HepG2 (cell line): ENCODE measurements around the gene SLC2A4. TPM values are rescaled to one million over a fixed set of nuclear protein-coding genes. Genes with fewer than 3 reads are reported as not detected.
A peak's percentile ranks its signal among the peaks of the same experiment; 100 is the strongest.

ENCODE experiments used
- ATAC-seq: fragments of 200-7000 bp; cut with Tn5 transposase; 3 replicates; pipeline ENCODE4 v1.9.1; 2020; ENCODE audit warnings: mild to moderate bottlenecking, moderate library complexity
- Bru-seq: library from RNA; stranded (reverse); fragments of 400-500 nt; gene quantifications from one replicate; lab custom pipeline; 2021; lab: Mats Ljungman, UMichigan
- BruChase-seq, 2 experiments: library from RNA; stranded (reverse); fragments of 400-500 nt; gene quantifications; one replicate each; lab custom pipeline; 2021; lab: Mats Ljungman, UMichigan
- BruUV-seq: library from RNA; stranded (reverse); fragments of 400-500 nt; replicated peaks from 2 replicates; lab custom pipeline; 2021; lab: Mats Ljungman, UMichigan
- CTCF ChIA-PET: fragments of 300-600 bp; formaldehyde crosslinking; extraction: SDS; loops from one replicate; lab custom pipeline; 2021; ENCODE audit warnings: low total read pairs, inconsistent platforms, low intra/inter-chr PET ratio; lab: Yijun Ruan, JAX
- POLR2A ChIA-PET: fragments of 350-600 bp; sonication (Branson Sonifier 250); formaldehyde crosslinking; loops from one replicate; lab custom pipeline; 2020; ENCODE audit warnings: antibody characterized with exemption, inconsistent platforms; lab: Yijun Ruan, JAX
- DNase-seq: peaks from one replicate; pipeline ENCODE4 v3.0.0-alpha.2; 2015; ENCODE audit warnings: low spot score
- FAIRE-seq: peaks from 3 replicates; lab custom pipeline; 2011; peaks lifted over from hg19 to GRCh38; lab: Jason Lieb, UNC
- H2AFZ ChIP-seq: one replicate; pipeline ENCODE4 v1.6.1; 2011; ENCODE audit warnings: low read length, inconsistent platforms
- H3K27ac ChIP-seq: fragments of 300-600 bp; 3 replicates; pipeline ENCODE4 v1.8.0; 2011; ENCODE audit warnings: mixed run types, mild to moderate bottlenecking, mixed read lengths, low read length, inconsistent platforms; ENCODE audit not compliant: insufficient read depth; ENCODE audit errors: extremely low read length
- H3K27me3 ChIP-seq, 2 experiments: fragments of 200-600 bp in 1 of 2; 2 replicates in 1 of 2; 3 replicates in 1 of 2; pipeline versions ENCODE4 v1.6.0 to v1.8.0; 2011; ENCODE audit warnings: low read length in 2 of 2, mild to moderate bottlenecking in 2 of 2, moderate library complexity in 2 of 2, inconsistent platforms in 1 of 2; ENCODE audit not compliant: insufficient read depth in 2 of 2, control insufficient read depth in 1 of 2
- H3K36me3 ChIP-seq, 2 experiments: fragments of 200-600 bp in 1 of 2; replicated peaks in 1 of 2; 2 replicates in 1 of 2; 3 replicates in 1 of 2; pipeline versions ENCODE4 v1.5.1 to v1.8.0; 2011; ENCODE audit warnings: low read length in 2 of 2, inconsistent platforms in 1 of 2; ENCODE audit not compliant: insufficient read depth in 2 of 2, control insufficient read depth in 1 of 2
- H3K4me1 ChIP-seq: 2 replicates; pipeline ENCODE4 v1.5.1; 2012; ENCODE audit warnings: low read length, inconsistent platforms; ENCODE audit not compliant: insufficient read depth
- H3K4me2 ChIP-seq: 2 replicates; pipeline ENCODE4 v1.6.0; 2011; ENCODE audit warnings: low read depth, low read length, inconsistent platforms
- H3K4me3 ChIP-seq, 3 experiments: fragments of 200-600 bp in 1 of 3; sonication (generic), shearing (Covaris generic) in 1 of 3; replicated peaks in 1 of 3; 2 replicates each; pipeline ENCODE4 v1.5.1; 2011 to 2016; ENCODE audit warnings: low read length in 3 of 3, inconsistent platforms in 2 of 3, low read depth in 2 of 3, mild to moderate bottlenecking in 2 of 3, control low read depth in 1 of 3, mixed read lengths in 1 of 3; ENCODE audit not compliant: insufficient read depth in 1 of 3
- H3K79me2 ChIP-seq: one replicate; pipeline ENCODE4 v1.6.1; 2011; ENCODE audit warnings: low read length, inconsistent platforms; ENCODE audit not compliant: insufficient read depth
- H3K9ac ChIP-seq: 2 replicates; pipeline ENCODE4 v1.6.0; 2011; ENCODE audit warnings: mild to moderate bottlenecking, low read depth, low read length, inconsistent platforms; ENCODE audit not compliant: insufficient read depth
- H3K9me3 ChIP-seq: 2 replicates; pipeline ENCODE4 v1.5.1; 2012; ENCODE audit warnings: mild to moderate bottlenecking, low read length
- H4K20me1 ChIP-seq: 2 replicates; pipeline ENCODE4 v1.6.0; 2011; ENCODE audit warnings: inconsistent platforms, mild to moderate bottlenecking, low read length, moderate library complexity; ENCODE audit not compliant: insufficient read depth
- HOXA5 ChIP-seq: sonication (generic); formaldehyde crosslinking; IDR thresholded peaks from 2 replicates; pipeline ENCODE4 v1.4.0; 2020; ENCODE audit warnings: missing genetic modification reagents
- KDM5B ChIP-seq: sonication (generic); formaldehyde crosslinking; IDR thresholded peaks from 2 replicates; pipeline ENCODE4 v1.4.0; 2020; ENCODE audit warnings: missing genetic modification reagents, mild to moderate bottlenecking, borderline replicate concordance
- MYC ChIP-seq: sonication (generic); formaldehyde crosslinking; IDR thresholded peaks from 2 replicates; pipeline ENCODE4 v1.9.0; 2021; ENCODE audit warnings: missing genetic modification reagents, borderline replicate concordance
- PHF21A ChIP-seq: sonication (generic); formaldehyde crosslinking; IDR thresholded peaks from 2 replicates; pipeline ENCODE4 v1.5.0; 2020; ENCODE audit warnings: mild to moderate bottlenecking, missing genetic modification reagents
- RFXANK ChIP-seq: IDR thresholded peaks from 2 replicates; pipeline ENCODE4 v1.6.1; 2016
- SAP130 ChIP-seq: IDR thresholded peaks from 2 replicates; pipeline ENCODE4 v1.6.1; 2016; ENCODE audit warnings: low read depth
- TAF1 ChIP-seq: sonication (generic); formaldehyde crosslinking; IDR thresholded peaks from 2 replicates; pipeline ENCODE4 v1.4.0; 2020; ENCODE audit warnings: missing genetic modification reagents
- ZMYM3 ChIP-seq: sonication (generic); formaldehyde crosslinking; IDR thresholded peaks from 2 replicates; pipeline ENCODE4 v1.5.1; 2020; ENCODE audit warnings: mild to moderate bottlenecking, missing genetic modification reagents
- ZNF138 ChIP-seq: sonication (generic); formaldehyde crosslinking; IDR thresholded peaks from 2 replicates; pipeline ENCODE4 v1.5.0; 2020; ENCODE audit warnings: mild to moderate bottlenecking, low read depth, missing genetic modification reagents
- ZNF572 ChIP-seq: sonication (generic); formaldehyde crosslinking; IDR thresholded peaks from 2 replicates; pipeline ENCODE4 v1.5.1; 2020; ENCODE audit warnings: mild to moderate bottlenecking, missing genetic modification reagents
- WGBS: methylation state at CpG from one replicate; pipeline ENCODE4 v1.1.6; 2017; ENCODE audit warnings: low lambda C conversion rate; 5-methylcytosine and 5-hydroxymethylcytosine counted together
- in situ Hi-C: cut with HindIII; loops from 2 replicates; pipeline ENCODE4 v1.10.0; 2017; ENCODE audit warnings: low pct_unique_long_range_greater_than_20kb; ENCODE audit not compliant: extremely low pct_ligation_motif_present
- intact Hi-C: fragments of 100-400 bp; cut with micrococcal nuclease; formaldehyde crosslinking; loops from one replicate; pipeline ENCODE4 v1.10.0; 2022; ENCODE audit not compliant: unreplicated experiment
- long read RNA-seq, 2 experiments: library from RNA in 1 of 2; library from polyadenylated mRNA in 1 of 2; stranded (forward) in 1 of 2; unstranded in 1 of 2; transcript quantifications; one replicate each; pipeline ENCODE4 v2.0.0, GENCODE V29; 2019 to 2022
- polyA minus RNA-seq, 3 experiments: library from RNA; depleted of rRNA, polyadenylated mRNA; stranded (reverse); fragments of >200 nt; gene quantifications; 2 replicates each; pipeline ENCODE4 v1.2.3, GENCODE V29; 2011; ENCODE audit warnings: low replicate concordance in 1 of 3
- polyA plus RNA-seq, 8 experiments: library from polyadenylated mRNA; depleted of rRNA in 3 of 8; stranded (reverse) in 7 of 8; unstranded in 1 of 8; fragments of >200 nt; fragmentation: Illumina TruSeq in 4 of 8; extraction: Trizol in 4 of 8; gene quantifications; 2 replicates each; pipeline versions ENCODE4 v1.2.1 to v1.2.3, GENCODE V29; 2011 to 2016; ENCODE audit warnings: low read depth in 4 of 8, missing spikeins in 1 of 8, mixed read lengths in 1 of 8; ENCODE audit not compliant: insufficient read depth in 1 of 8
- total RNA-seq, 5 experiments: library from RNA; depleted of rRNA; stranded (reverse); fragments of >200 nt; fragmentation: Illumina TruSeq; extraction: Trizol; gene quantifications; 2 replicates each; pipeline ENCODE4 v1.2.3, GENCODE V29; 2016; ENCODE audit warnings: low read depth in 1 of 5
- TF ChIP-seq, protein P1 (sequence below): sonication (generic); formaldehyde crosslinking; IDR thresholded peaks from 2 replicates; pipeline ENCODE4 v1.9.0; 2021; ENCODE audit warnings: mild to moderate bottlenecking, missing genetic modification reagents

Gene SLC2A4
- total RNA-seq (2016; rRNA removed; fragmentation: Illumina TruSeq; extraction: Trizol) (2.6 and 5.8 TPM in 2 replicates), polyA plus RNA-seq (2011; rRNA removed) (4.9 and 6.3 TPM in 2 replicates), polyA minus RNA-seq (2011; rRNA and poly(A)+ RNA removed; ENCODE audit: low replicate concordance) (0.68 and 20.8 TPM in 2 replicates), Bru-seq, nascent RNA (percentile 67 among the genes with signal in this experiment), BruChase-seq, experiment 1, labeled RNA remaining after a 6-hour chase (percentile 62 among the genes with signal in this experiment), BruChase-seq, experiment 2, labeled RNA remaining after a 2-hour chase (percentile 60 among the genes with signal in this experiment)
- total RNA-seq (2016; cell fraction: cytosol; rRNA removed; fragmentation: Illumina TruSeq; extraction: Trizol; ENCODE audit: low read depth): 1.1 and 1.3 TPM in 2 replicates
- 2.6 and 6.2 TPM in 2 replicates for total RNA-seq (2016; cell fraction: insoluble cytoplasmic fraction; rRNA removed; fragmentation: Illumina TruSeq; extraction: Trizol)
- 2.9 and 3.0 TPM in 2 replicates for total RNA-seq (2016; cell fraction: membrane; rRNA removed; fragmentation: Illumina TruSeq; extraction: Trizol)
- 5.2 and 8.4 TPM in 2 replicates for total RNA-seq (2016; cell fraction: nucleus; rRNA removed; fragmentation: Illumina TruSeq; extraction: Trizol)
- polyA plus RNA-seq (2011; cell fraction: cytosol; rRNA removed): 3.9 and 5.4 TPM in 2 replicates
- 13.8 and 15.9 TPM in 2 replicates for polyA plus RNA-seq (2011; cell fraction: nucleus; rRNA removed)
- 1.9 and 2.8 TPM in 2 replicates for polyA plus RNA-seq (2012)
- polyA plus RNA-seq (2016; cell fraction: cytosol; fragmentation: Illumina TruSeq; extraction: Trizol; ENCODE audit: low read depth): 0.44 and 0.46 TPM in 2 replicates
- 1.6 and 2.0 TPM in 2 replicates for polyA plus RNA-seq (2016; cell fraction: insoluble cytoplasmic fraction; fragmentation: Illumina TruSeq; extraction: Trizol; ENCODE audit: low read depth)
- 1.1 and 1.3 TPM in 2 replicates for polyA plus RNA-seq (2016; cell fraction: membrane; fragmentation: Illumina TruSeq; extraction: Trizol; ENCODE audit: low read depth)
- 8.0 and 10.3 TPM in 2 replicates for polyA plus RNA-seq (2016; cell fraction: nucleus; fragmentation: Illumina TruSeq; extraction: Trizol; ENCODE audit: insufficient read depth, low read depth)
- polyA minus RNA-seq (2011; cell fraction: cytosol; rRNA and poly(A)+ RNA removed): 5.3 and 5.8 TPM in 2 replicates
- 10.2 and 10.3 TPM in 2 replicates for polyA minus RNA-seq (2011; cell fraction: nucleus; rRNA and poly(A)+ RNA removed)
- long read RNA-seq, experiment 1, partial matches to known transcripts: 0 of 21 reads
- long read RNA-seq, experiment 1, other reads (novel, unspliced or antisense): 21 of 21 reads
- long read RNA-seq, experiment 2, partial matches to known transcripts: 2 of 15 reads
- long read RNA-seq, experiment 2, other reads (novel, unspliced or antisense): 11 of 15 reads

DNA sequence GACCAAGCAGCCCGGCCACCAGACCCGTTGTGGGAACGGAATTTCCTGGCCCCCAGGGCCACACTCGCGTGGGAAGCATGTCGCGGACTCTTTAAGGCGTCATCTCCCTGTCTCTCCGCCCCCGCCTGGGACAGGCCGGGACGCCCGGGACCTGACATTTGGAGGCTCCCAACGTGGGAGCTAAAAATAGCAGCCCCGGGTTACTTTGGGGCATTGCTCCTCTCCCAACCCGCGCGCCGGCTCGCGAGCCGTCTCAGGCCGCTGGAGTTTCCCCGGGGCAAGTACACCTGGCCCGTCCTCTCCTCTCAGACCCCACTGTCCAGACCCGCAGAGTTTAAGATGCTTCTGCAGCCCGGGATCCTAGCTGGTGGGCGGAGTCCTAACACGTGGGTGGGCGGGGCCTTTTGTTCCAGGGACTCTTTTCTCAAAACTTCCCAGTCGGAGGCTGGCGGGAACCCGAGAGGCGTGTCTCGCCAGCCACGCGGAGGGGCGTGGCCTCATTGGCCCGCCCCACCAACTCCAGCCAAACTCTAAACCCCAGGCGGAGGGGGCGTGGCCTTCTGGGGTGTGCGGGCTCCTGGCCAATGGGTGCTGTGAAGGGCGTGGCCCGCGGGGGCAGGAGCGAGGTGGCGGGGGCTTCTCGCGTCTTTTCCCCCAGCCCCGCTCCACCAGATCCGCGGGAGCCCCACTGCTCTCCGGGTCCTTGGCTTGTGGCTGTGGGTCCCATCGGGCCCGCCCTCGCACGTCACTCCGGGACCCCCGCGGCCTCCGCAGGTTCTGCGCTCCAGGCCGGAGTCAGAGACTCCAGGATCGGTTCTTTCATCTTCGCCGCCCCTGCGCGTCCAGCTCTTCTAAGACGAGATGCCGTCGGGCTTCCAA lies at the start of gene SLC2A4:
Gene SLC2A4 (plus strand): TSS at position 645 of the 879 bp plus-strand sequence. CDS start 217 bp downstream, at position 862.
- 0% methylated on average over 18 of the region's 71 CpGs for WGBS
- TF ChIP-seq TAF1 (peak; percentile 15; the same call in 1 of the 2 replicates), SAP130 (CRISPR knock-in tag) (peak; percentile 93), HOXA5 (CRISPR knock-in tag) (no peak), PHF21A (peak; percentile 45; the same call in 1 of the 2 replicates), MYC (peak; percentile 84; the same call in 1 of the 2 replicates), KDM5B (no peak), RFXANK (no peak), ZNF138 (no peak), ZNF572 (0 out of 2 replicates have a peak, but pooled peaks have one; percentile 71), ZMYM3 (CRISPR knock-in tag) (no peak)
- TF ChIP-seq, protein P1, sequence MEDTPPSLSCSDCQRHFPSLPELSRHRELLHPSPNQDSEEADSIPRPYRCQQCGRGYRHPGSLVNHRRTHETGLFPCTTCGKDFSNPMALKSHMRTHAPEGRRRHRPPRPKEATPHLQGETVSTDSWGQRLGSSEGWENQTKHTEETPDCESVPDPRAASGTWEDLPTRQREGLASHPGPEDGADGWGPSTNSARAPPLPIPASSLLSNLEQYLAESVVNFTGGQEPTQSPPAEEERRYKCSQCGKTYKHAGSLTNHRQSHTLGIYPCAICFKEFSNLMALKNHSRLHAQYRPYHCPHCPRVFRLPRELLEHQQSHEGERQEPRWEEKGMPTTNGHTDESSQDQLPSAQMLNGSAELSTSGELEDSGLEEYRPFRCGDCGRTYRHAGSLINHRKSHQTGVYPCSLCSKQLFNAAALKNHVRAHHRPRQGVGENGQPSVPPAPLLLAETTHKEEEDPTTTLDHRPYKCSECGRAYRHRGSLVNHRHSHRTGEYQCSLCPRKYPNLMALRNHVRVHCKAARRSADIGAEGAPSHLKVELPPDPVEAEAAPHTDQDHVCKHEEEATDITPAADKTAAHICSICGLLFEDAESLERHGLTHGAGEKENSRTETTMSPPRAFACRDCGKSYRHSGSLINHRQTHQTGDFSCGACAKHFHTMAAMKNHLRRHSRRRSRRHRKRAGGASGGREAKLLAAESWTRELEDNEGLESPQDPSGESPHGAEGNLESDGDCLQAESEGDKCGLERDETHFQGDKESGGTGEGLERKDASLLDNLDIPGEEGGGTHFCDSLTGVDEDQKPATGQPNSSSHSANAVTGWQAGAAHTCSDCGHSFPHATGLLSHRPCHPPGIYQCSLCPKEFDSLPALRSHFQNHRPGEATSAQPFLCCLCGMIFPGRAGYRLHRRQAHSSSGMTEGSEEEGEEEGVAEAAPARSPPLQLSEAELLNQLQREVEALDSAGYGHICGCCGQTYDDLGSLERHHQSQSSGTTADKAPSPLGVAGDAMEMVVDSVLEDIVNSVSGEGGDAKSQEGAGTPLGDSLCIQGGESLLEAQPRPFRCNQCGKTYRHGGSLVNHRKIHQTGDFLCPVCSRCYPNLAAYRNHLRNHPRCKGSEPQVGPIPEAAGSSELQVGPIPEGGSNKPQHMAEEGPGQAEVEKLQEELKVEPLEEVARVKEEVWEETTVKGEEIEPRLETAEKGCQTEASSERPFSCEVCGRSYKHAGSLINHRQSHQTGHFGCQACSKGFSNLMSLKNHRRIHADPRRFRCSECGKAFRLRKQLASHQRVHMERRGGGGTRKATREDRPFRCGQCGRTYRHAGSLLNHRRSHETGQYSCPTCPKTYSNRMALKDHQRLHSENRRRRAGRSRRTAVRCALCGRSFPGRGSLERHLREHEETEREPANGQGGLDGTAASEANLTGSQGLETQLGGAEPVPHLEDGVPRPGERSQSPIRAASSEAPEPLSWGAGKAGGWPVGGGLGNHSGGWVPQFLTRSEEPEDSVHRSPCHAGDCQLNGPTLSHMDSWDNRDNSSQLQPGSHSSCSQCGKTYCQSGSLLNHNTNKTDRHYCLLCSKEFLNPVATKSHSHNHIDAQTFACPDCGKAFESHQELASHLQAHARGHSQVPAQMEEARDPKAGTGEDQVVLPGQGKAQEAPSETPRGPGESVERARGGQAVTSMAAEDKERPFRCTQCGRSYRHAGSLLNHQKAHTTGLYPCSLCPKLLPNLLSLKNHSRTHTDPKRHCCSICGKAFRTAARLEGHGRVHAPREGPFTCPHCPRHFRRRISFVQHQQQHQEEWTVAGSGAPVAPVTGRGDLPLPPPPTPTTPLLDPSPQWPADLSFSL (CRISPR knock-in tag): 0 out of 2 replicates have a peak, but pooled peaks have one; percentile 9

More for the DNA sequence above, at the start of gene SLC2A4:
- no peaks in the 10 kb centered on the region for H3K27me3 ChIP-seq
- in situ Hi-C loops (loop anchor here (10.0 kb wide), 1 partner anchor 237 kb away; the partner anchor contains the start of gene SLC16A11), intact Hi-C loops (loop anchor here (2.0 to 5.0 kb wide), 2 partner anchors 39 to 65 kb away; partner anchors contain the start of gene GABARAP)
- H4K20me1 ChIP-seq: no peaks in the 10 kb centered on the region
- peak within 1 kb of the TSS; percentile 95 for H3K4me2 ChIP-seq
- POLR2A ChIA-PET: interaction anchor here (0.6 to 3.9 kb wide), 30 partner anchors 11 to 346 kb away, joined by 3 to 35 read pairs (median 4); partner anchors contain the start of genes ACADVL, ASGR2, CTDNEP1 and DLG4
- peak; percentile 76 for ATAC-seq
- no peaks in the 10 kb centered on the region for H3K79me2 ChIP-seq
- DNase-seq: peak; percentile 95
- CTCF ChIA-PET: interaction anchor here (1.2 to 2.9 kb wide), 7 partner anchors 11 to 235 kb away, joined by 3 to 43 read pairs (median 6); partner anchors contain the start of genes CTDNEP1 and ELP5
- no peaks in the 10 kb centered on the region for H3K9me3 ChIP-seq
- H2AFZ ChIP-seq: no peak within 1 kb of the TSS
- peaks cover 38% of the 10 kb centered on the region for H3K4me1 ChIP-seq
- TSS peak; percentile 74 for BruUV-seq
- peak; percentile 86 for FAIRE-seq
- peak within 1 kb of the TSS; percentile 80 for H3K9ac ChIP-seq
- peak within 1 kb of the TSS; percentile 66 to 87 (median 85) for H3K4me3 ChIP-seq
- peaks cover 8 to 9% of the 10 kb centered on the region in 2 experiments; a peak in 4 of 5 replicates for H3K36me3 ChIP-seq
- peak within 1 kb of the TSS; percentile 71 for H3K27ac ChIP-seq
